GM12872 (cell line): Measurements from ENCODE around the gene ANKRD55.

Source experiments
- CTCF ChIP-seq: IDR thresholded peaks from 3 replicates; pipeline ENCODE4 v1.5.1; 2011; ENCODE audit warnings: low read depth, mild to moderate bottlenecking, low read length, moderate library complexity; ENCODE audit not compliant: insufficient read depth

Gene ANKRD55

GRCh38 chr5:56229111-56229510 lies 4.0 kb downstream of the ANKRD55 start:
- TF ChIP-seq CTCF: no peak

DNA sequence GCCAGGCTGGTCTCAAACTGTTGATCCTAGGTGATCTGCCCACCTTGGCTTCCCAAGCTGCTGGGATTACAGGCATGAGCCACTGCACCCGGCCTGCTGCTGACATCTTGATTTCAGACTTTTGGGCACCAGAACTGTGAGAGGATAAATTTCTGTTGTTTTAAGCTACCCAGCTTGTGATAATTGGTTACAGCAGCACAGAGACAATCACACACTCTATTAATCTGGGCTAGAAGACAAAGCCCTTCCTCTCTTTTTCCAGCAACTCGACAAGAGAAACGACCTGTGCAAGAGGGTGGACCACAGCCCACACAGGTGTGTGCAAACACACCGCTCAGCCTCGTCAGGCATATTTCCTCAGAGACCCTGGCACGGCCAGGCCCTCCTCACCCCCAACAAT lies 4.5 kb downstream of the ANKRD55 start:
- TF ChIP-seq CTCF: no peak

DNA sequence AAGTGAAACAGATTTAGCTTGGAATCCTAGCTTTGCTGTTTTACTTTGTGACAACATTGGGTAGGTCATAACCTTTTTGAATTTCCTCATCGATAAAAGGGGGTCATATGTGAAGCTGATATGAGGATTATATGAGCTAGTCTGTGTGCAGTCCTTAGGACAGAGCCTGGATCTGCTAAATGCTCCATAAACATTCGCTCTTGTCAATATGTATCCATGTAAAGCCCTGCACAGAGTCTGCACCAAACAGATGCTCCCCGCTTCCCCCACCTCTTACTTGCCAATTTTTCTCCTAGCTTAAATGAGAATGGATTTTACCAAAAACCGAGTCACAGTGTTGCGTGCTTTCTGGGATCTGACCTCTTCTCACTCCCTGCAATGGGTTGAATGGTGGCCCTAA lies 5.4 kb downstream of the ANKRD55 start:
- TF ChIP-seq CTCF: no peak

GRCh38 chr5:56215019-56215830 lies 17.9 kb downstream of the ANKRD55 start:
- no peak for TF ChIP-seq CTCF

DNA sequence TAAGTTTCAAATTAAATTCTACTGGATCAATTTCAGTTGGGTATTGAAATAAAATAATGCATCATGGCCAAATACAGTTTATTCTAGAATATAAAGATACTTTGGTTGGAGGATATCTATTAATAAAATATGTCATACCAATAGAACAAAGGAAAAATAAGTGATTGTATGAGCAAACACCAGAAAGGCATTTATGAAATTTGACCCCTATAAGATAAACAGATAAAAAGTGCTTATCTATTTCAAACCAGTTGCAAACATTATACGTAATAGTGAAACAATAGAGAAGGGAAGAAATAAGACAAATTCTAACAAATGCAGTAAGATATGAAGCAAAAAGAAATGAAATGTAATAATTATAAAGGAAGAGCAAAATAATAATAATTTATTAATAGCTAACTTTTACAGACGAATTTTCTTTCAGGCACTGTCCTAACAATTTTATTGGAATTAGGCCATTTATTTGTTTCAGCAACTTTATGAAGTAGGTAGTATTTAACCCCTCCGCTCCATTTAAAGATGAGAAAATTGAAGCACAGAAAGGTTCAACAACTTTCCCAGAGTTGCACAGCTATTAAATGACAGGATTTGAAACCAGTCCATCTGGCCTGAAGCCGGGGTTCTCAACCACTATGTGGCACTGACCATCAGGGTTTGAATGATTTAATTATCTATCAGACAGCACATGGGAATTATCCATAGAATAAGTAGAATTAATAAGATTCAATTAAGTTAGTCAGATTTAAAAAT lies 20.8 kb downstream of the ANKRD55 start:
- TF ChIP-seq CTCF: no peak

DNA sequence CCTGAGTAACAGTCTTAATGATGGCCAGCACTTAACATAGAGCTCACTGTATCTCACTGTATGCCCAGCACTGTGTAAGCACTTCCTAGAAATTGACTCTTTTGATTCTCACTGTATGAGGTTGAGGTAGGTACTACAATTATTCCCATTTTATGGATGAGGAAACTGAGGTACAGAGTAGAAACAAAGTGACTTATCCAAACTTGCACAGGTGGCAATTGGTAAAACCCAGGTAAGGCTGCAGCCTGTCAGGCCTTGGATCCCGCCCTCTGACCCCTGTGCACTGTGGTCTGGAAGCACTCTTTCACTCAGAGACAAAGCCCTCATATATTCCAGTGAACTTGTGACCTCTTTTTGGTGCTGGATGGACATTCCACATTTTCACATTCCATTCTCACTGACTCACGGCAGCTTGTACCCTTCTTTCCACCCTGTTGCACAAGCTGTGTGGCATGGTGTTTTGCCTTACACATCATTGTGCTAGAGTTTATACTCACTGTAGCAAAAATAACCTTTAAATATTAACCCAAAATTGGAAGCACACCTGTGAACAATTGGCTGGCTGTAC lies 21.7 kb downstream of the ANKRD55 start:
- no peak for TF ChIP-seq CTCF

DNA sequence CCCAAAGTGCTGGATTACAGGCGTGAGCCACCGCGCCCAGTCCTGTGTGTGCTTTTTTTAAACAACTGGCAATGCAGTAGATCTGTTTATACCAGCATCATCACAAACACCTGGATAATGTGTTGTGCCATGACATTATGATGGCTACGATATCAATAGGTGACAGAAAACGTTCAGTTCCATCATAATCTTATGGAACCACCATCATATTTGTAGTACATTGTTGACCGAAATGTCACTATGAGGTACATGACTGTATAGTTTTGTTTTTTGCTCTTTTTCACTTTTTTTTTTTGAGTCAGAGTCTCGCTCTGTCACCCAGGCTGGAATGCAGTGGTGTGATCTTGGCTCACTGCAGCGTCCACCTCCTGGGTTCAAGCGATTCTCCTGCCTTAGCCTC lies 24.4 kb downstream of the ANKRD55 start:
- no peak for TF ChIP-seq CTCF
